Cortex of kidney (tissue), 1 donor: ENCODE measurements around the gene CARS1.

Source experiments
- DNase-seq: peaks from one replicate; lab custom pipeline; 2025; lab: John Stamatoyannopoulos, UW

CARS1 gene

GRCh38 chr11:3060436-3061025 is 3.3 kb upstream of the CARS1 start:
- no peak for DNase-seq

GRCh38 chr11:3058753-3059664 is 1.8 kb upstream of the CARS1 start:
- DNase-seq: no peak

- DNase-seq: no peak
These were observed 741 bp downstream of the CARS1 start for GRCh38 chr11:3056296-3057068.

- DNase-seq: no peak
These were observed 1.3 kb downstream of the CARS1 start for GRCh38 chr11:3055891-3056290.

- DNase-seq: no peak
These were observed 4.7 kb downstream of the CARS1 start for GRCh38 chr11:3052567-3052966.

GRCh38 chr11:3052109-3052479 is 5.1 kb downstream of the CARS1 start:
- no peak for DNase-seq

- no peak for DNase-seq
These were observed 5.8 kb downstream of the CARS1 start for GRCh38 chr11:3051196-3052108.

- no peak for DNase-seq
These were observed 6.6 kb downstream of the CARS1 start for GRCh38 chr11:3050386-3051195.

GRCh38 chr11:3049430-3050243 is 7.6 kb downstream of the CARS1 start:
- DNase-seq: no peak

- no peak for DNase-seq
These were observed 9.6 kb downstream of the CARS1 start for GRCh38 chr11:3047637-3048036.

- DNase-seq: no peak
These were observed 10.6 kb downstream of the CARS1 start for GRCh38 chr11:3046641-3047040.

- no peak for DNase-seq
These were observed 11.0 kb downstream of the CARS1 start for GRCh38 chr11:3046190-3046589.

- DNase-seq: no peak
These were observed 12.3 kb downstream of the CARS1 start for GRCh38 chr11:3044915-3045314.

GRCh38 chr11:3044004-3044403 is 13.2 kb downstream of the CARS1 start:
- no peak for DNase-seq

GRCh38 chr11:3043315-3043871 is 13.8 kb downstream of the CARS1 start:
- no peak for DNase-seq

GRCh38 chr11:3042496-3043314 is 14.5 kb downstream of the CARS1 start:
- no peak for DNase-seq

GRCh38 chr11:3041699-3042441 is 15.4 kb downstream of the CARS1 start:
- no peak for DNase-seq

- no peak for DNase-seq
These were observed 16.3 kb downstream of the CARS1 start for GRCh38 chr11:3040881-3041280.
